ENCODE data around the gene PAK5.

PAK5 gene

DNA sequence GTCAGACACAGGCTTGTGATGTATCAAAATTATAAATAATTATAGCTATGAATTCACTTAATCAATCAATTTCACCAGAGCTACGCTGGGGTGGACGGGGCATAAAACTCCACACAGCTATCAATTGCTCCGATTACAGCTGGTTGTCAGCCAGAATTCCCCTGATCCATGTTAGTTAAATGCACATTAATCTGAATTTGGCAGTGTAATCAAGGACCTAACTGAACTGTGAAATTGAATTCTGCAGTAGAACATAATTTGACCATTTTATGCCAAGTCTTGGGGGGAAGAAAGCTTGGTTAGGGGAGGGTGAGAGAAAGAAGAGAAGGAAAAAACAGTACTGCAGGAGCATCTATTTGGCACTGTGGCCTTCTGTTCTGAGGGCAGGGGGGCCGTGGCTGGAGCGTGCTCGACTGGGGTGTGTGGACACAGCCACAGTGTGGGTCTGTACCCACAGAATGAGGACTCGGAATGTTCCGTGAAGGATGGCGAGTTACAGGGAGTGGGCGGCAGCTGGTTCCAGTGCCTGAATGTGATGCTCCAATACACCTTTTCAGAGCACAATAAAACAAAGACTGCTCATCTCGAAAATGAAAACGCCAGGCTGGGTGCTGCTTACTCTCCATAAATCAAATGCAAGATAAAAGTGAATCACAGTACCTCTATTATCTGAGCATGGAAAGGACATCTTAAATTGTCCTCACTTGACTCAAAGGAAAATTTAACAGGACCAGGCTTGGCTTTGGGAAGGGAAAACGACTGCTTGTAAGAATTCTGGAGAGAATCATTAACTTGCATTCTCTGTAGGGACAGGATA lies 265.3 kb downstream of the PAK5 start:
- no peak for DNase-seq

DNA sequence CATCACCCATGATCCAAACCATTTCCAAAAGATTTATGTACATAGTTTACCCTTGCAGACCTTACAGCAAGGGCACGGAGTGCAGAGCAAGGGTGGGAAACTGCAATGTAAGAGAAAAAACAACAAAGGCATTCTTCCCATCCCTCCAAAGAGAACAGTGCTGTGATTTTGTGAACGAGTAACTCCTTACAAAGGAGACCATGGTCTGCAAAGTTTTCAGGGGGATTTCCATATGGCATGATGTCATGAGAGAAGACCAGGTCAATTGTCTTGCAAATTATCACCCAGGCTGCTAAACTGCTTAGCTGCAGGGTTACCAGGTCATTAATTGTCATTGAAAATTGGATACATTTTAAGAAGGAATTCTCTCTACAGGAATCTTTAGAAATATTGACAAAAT lies 266.2 kb downstream of the PAK5 start:
- no peak for DNase-seq

DNA sequence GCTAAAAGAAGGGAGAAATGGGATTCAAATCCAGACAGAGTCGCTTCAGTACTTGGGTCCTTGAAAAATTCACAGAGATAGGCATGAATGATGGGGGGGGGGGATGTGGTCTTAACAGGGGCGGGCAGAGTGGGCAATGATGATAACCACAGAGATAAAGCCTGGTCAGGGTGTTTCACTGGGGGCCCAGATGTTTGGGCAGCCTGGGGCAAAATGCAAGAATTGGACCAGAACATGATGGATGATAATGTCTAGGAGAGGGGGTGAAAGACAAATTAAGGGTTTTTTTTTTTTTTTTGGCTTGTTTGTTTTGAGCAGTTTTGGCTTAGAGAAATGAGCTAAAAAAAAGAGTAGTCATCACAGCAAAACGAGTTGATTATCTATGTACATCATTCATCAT lies 267.1 kb downstream of the PAK5 start:
- no peak for DNase-seq

DNA sequence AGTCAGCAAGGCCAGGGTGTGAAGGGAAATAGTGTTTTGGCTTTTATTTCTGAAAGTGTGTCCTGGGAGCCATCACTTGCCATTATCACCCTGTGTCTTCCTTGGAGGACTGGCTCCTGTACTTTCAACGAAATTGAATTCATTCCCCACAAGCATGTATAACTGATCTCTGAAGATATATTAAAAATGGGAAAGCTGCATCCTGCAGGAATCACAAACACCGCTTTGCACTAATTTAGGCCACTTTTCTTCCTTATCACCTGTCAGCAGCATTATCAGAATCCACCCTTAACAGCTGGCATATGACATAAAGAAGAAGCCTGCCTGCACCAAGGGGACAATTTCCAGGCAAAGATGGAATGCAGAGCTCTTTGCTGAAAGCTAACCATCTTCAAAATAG lies 268.3 kb downstream of the PAK5 start:
- no peak for DNase-seq

DNA sequence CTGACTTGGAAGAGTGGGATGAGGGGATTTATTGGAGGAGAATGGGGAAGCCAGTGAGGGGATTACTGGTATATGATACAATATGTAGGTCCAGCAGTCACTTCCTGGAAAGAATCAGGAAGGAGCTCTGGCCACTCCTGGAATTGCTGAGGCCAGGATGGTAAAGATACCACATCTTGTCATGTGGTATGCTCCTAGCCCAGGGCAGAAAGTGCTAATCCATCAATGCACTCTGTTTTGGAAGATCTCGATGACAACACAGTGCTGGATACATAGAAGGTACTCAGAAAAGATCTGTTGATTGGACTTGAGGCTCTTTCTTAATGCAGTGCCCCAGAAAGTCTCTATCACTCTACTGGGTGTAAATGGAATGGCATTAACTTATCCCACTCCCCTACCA lies 271.9 kb downstream of the PAK5 start:
- no peak for DNase-seq

DNA sequence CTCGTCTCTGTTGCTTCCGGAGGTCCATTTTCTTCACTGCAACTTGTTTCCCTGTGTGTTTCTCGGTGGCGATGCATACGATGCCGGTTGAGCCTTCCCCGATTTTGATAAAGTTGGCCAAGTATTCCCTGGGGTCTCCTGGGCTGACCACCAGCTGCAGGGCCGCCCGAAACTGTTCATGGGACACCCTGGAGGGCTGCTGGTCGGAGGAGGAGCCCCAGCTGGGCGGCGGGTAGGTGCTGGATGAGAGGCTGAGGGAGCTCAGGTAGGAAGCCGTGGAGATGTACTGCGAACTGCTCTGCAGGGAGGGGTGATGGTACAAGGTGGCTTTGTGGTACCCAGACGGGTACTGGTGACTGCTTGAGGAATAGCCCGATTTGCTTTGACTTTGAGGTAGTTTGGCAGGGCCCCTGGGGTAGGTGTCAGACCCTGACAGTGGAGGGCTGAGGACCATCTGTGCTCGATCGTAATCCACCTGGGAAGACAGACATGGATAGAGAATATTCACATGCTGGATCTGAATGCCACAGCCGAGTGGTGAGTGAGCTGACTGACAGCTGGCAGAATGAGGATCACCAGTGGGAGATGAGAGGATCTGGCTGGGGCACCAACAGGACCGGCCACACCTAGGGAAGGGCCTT lies 272.8 kb downstream of the PAK5 start:
- no peak for DNase-seq

DNA sequence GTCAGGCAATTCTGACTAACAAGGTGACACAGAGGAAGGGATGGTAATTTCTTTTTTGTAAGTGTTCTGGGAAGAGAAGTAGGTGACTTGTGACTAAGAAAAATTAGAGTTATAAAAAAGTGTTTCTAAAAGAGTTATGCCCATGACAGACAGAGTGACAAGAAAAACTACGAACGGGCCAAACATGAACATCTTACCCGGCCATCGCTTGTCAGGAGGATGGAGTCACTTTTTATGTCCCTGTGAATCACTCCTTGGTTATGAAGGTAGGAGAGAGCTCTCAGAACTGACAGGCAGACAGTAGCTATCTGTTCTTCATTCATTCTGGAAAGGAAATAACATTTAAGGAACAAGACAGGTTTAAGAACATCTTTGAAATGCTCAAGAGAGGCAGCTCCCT lies 281.5 kb downstream of the PAK5 start:
- no peak for DNase-seq

DNA sequence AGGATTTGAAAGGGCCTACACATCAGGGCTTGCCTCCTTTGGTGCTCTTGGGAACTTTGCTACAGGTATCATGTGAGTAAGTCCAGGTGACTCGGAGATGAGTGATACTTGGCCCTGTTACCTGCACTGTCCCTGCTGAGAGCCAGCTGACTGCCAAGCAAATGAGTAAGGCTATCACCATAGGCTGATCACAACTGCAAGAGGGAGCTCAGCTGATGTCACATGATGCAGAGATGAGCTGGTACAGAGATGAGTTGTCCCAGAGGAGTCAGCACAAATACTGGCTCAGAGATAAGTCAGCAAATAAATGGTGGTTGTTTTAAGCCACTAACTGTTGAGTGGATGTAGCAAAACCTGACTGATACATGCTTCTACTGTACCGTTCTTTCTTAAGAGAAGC lies 283.1 kb downstream of the PAK5 start:
- DNase-seq = peak; percentile 26 to 48 (median 39)

DNA sequence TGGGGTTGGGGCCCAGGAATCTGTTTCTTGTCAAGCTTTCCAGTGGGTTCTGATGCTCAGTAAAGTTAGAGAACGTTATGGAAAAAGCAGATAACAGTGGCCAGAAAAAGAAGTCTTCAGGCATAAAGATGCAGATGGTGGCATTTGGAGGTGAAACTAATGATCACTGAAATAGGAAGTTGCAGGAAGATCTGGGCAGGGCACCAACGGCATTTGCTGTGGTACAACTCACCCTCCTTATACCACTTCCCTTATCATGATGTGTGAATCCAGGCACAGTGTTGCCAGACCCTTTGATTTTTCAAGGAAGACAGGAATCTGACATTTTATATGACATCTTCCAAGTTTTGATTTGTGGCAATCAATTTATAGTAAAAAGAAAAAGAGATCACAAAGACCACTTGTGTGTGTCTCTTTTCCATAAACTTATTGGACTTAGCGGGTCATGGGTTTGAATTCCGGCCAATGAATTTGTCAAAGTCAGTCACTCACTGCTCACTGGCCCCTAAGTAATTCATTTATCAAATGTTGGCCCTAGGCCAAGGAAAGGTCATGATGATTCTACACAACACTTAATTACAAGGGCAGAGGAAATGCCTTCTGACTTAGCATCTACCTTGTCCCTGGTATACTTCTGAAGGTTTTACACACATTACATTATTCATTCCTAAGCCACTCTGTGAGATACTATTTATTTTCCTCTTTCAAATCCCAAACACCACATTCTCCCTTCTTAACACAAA lies 286.9 kb downstream of the PAK5 start:
- peak in 1 of 3 donors; percentile 10 for DNase-seq

DNA sequence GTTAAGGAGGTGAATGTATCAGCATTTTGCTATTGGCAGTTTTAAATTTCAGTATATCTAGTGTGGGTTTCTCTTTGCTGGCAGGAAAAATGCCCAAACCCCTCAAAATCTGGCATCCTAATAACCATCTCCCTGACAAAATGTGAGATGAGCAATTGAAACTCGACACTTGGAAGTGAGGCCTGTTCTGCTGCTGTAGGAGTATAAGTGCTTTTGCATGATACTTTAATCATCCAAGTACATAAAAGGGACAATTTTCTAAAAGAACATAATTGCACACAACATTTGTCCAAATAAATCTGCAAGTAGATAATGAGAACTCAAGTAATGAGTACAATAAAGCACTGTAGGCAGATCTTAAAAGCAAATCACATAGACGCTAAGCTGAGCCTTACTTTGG lies 288.0 kb downstream of the PAK5 start:
- DNase-seq = no peak

DNA sequence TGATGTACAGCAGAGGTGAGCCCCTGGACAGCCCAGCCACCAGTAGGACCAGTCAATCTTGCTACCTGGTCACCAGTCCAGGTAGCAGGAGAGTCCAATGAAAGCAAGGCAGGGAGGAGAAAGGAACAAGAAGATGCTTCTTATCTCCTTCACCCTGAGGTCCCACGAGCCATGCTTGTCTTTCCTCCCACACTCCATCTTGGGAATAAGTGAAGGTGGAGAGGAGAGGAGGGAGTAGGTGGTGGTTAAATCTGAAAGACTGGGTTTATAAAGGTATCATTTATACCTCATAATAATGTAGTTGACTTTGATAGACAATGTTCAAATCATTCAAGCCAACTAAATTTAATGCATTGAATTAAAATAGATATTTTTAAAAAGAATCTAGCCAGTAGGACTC lies 288.6 kb downstream of the PAK5 start:
- DNase-seq = no peak

DNA sequence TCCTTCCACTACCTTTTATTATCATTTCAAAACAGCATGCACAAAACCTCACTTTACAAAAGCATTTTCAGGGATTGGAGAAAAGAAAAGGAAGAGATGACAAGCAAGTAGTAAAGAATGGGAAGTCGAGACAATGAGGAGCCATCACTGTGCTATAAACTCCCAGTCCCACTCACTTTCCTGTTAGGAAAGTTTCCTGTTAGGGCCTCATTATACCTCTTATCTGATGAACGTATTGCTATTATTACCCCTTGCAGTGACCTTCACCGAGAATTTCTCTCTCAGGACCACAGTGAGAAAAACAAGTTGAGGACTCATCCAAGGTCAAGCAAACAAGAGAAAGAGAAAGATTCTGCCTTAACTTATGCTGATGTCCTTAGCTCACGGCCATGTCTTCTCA lies 295.7 kb downstream of the PAK5 start:
- no peak for DNase-seq

DNA sequence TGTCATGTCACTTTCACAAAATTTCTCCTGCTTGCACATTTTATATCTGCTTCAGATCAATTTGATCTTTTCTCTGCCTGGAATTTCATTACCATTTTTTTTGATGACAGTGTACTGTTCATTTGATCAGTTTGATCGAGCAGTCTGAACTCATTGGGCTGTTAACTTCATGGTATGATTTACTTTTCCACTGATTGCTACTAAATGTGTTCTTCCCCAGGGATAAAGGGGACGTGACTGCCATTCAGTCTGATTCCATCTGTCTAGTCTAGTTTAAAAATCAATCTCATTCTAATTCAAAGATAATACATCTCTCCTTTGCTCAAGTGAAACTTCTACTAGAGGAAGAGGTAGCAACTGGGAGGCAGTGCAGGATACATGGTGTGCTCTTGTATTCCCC lies 303.4 kb downstream of the PAK5 start:
- no peak for DNase-seq

DNA sequence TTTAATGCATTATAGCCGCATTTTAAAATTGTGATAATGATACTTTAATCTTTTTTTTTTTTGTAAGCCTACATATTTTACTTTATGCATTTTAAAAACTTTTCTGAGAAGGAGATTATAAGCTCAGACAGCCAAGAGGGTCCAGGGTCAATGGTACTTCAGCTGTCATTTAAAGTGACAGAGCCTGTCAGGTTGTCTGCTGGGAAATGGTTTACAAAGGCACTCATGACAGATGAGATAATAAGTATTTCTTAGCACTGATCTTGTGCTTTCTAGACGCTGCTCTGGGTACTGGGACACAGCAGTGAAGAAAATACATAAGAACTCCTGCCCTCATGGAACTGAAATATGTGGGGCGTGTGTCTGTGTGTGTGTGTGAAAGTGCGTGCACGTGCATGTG lies 304.9 kb downstream of the PAK5 start:
- DNase-seq = no peak

DNA sequence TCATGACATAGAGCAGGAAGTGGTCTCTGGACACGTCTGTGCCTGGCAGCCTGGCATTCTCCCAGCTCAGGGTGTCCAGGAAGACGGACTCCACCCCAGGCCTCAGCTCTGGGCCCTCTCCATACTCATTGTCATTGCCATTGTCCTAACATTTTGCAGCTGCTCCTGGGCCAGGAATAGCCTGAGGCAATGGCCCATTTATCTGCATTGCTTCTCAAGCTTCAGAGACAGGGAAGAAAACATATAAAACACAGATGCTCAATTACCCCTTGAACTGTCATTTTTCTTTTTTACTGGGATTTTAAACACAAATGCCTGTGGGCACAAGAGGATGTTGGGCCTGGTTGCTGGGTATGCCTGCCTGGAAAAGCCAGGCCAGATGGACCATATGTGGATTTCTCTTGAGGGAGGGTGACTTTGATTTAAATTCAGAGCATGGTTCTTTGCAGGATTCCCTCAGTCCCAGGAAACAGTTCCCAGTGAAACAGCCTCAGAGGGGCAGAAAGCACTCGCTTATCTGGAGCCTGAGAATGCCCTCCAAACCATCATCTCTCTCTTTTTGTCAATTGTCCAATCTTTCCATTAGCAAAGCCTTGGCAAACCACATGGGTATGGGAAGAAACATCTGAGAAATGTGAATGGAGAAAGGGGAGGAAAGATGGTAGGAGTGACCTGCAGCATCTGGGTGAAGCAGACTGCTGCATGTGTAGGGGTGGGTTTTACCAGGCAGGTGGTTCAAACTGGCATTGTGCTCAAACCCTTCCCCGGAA lies 306.6 kb downstream of the PAK5 start:
- no peak for DNase-seq

DNA sequence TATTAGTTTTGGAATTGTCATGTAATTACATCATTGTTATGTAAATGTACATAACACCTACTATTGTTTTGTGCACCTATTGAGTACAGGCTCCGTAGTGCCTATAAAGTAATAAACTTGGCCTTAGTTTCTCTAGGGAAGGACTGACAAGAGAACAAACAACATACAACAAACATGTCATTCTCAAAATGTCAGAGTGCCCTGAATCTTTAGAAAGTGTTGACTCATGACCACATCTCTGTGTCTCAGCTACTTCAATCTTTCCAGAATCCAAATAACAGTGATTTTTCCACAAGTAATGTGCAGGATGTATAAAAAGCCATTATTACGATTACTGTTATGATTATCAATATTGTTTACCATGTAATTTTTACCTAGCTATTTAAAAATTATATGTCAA lies 307.3 kb downstream of the PAK5 start:
- DNase-seq = no peak

DNA sequence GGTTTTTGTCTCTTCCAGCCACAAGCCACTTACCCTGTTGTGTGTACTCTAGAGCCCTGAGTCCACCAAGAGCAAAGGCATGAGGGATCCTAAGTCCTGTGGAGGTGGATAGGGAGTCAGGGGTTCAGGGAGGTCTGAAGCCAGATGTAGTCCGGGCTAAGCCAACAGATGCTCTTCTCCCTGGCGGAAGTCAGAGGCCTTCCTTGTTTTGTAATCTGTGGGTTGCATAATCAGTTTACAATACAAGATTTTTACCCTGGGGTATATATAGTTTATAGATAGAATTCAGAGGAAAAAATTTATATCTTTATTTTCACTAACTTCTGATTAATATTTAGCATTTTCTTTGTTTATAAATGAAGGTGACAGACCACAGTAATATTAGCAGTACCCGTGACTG lies 315.2 kb downstream of the PAK5 start:
- peak in 2 of 3 donors; percentile 53 to 60 for DNase-seq

DNA sequence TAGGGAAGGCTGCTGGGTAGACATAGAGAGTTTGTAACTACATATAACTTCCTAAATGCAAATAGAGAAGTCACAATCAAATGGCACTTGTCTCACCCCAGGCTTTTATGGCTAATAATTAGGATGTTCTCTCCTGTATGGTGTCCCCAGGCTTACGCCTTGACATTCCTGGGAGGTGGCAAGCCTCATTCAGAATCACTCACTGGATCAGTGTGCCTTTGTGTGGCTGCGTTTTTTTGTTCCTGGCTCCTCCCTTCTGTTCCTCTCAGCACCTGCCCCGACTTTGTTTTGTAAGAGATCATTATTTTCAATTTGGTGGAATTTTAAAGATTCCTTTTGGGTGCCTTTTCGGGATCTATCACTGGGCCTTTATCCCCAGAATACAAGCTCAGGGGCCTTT lies 318.8 kb downstream of the PAK5 start:
- DNase-seq = no peak

DNA sequence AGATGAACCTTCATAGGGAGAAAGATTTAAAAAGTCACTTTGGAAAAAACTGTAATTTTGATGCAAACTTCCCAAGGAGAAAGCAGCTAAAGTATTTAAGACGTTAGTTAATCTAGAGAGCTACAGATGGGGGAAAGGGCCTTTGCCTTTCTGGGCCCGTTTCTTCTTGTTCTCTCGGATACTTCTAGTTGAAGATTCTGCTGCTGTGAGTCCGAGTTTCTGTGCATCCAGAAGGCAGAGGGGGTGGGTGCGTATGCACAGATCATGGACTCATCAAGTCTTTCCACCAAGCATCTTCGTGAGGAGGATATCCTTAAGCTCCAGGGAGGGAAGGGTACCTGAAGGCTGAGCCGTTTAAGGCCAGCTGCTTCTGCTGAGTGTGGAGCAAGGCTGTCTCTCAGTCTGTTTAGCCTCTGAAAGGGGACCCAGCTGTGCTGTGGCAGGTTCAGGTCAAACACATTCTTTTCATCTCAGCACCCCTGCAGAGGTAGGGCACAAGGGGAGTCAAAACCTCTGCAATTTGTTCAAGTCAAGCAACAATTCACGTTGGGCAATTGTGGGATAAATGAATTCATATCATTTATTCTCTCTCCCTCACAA lies 320.2 kb downstream of the PAK5 start:
- DNase-seq = no peak

DNA sequence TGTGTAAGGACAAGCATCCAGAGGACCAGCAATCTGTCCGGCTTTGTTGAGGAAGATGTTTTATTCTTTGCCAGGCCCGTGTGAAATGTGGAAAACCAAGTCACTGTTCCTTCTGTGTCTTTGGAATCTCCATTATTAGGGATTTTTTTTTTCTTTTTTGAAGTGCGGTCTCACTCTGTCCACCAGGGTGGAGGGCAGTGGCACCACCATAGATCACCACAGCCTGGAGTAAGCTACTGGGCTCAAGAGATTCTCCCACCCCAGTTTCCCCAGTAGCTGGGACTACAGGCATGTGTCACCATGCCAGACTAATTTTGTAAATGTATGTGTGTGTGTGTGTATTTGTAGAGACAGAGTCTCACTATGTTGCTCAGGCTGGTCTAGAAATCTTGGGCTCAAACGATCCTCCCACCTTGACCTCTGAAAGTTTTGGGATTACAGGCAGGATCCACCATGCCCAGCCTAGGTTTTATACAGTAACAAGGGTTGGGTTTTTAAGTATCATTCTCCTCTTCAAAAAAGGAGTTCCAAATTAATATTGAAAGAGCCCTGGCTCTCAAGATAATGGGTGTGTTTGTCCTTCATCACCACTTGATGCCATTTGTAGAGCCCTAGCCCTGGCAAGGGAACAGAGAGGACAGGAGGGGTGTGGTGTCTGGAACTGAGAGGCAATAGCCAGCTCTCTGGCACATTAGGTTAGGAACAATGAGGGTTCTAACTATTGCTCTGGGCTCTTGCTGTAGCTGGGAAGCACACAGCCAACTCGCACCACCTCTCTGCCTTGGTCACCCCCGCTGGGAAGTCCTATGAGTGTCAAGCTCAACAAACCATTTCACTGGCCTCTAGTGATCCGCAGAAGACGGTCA lies 321.3 kb downstream of the PAK5 start:
- DNase-seq = no peak

DNA sequence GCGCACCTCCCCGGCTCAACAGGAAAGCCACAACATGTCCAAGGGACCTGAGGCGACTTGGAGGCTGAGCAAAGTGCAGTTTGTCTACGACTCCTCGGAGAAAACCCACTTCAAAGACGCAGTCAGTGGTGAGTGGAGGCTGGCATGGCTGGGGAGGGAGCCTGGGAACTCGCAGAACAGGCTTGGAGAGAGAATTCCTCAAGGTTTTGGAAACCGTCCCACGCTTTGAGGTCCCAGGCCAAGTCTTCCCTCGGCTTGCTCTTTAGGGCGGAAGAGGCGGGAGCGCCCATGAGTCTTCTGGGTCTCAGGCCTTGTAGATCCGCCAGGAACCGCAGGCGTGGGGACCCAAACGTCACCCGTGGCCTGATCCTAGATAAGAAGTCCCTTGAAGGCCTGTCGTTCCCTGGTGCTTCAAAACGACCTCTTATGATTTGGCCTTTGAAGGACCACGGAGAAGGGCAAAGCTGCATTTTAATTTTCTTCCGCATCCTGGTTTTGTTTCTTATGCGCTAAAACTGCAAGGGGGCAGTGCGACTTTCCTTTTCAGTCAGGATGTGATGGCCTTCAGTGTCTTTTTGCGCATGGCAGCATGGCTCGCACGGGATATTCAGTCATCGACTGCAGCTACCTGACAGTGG lies 322.5 kb downstream of the PAK5 start:
- DNase-seq = peak in 2 of 3 donors; percentile 39 to 47

Measured in suppressor macrophage treated with lipopolysaccharide for 1 hour (primary cell).